Measurements from ENCODE around the gene VPREB1.
"Not testable (repeated sequence)": the region's sequence is repeated elsewhere in the genome, so short reads cannot be mapped to it uniquely, and the experiment has no call there.

VPREB1 gene

DNA sequence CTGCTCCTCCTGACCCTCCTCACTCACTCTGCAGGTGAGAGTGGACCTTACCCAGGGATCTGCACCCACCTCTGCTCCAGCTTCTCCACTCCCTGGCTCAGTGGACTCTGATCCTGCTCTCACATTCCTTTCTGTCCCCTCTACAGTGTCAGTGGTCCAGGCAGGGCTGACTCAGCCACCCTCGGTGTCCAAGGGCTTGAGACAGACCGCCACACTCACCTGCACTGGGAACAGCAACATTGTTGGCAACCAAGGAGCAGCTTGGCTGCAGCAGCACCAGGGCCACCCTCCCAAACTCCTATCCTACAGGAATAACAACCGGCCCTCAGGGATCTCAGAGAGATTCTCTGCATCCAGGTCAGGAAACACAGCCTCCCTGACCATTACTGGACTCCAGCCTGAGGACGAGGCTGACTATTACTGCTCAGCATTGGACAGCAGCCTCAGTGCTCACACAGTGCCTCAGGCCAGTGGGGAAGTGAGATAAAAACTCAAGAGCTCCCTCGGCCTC is 29.7 kb upstream of the VPREB1 start:
- no peak for DNase-seq (ENCODE audit: low read depth)

DNA sequence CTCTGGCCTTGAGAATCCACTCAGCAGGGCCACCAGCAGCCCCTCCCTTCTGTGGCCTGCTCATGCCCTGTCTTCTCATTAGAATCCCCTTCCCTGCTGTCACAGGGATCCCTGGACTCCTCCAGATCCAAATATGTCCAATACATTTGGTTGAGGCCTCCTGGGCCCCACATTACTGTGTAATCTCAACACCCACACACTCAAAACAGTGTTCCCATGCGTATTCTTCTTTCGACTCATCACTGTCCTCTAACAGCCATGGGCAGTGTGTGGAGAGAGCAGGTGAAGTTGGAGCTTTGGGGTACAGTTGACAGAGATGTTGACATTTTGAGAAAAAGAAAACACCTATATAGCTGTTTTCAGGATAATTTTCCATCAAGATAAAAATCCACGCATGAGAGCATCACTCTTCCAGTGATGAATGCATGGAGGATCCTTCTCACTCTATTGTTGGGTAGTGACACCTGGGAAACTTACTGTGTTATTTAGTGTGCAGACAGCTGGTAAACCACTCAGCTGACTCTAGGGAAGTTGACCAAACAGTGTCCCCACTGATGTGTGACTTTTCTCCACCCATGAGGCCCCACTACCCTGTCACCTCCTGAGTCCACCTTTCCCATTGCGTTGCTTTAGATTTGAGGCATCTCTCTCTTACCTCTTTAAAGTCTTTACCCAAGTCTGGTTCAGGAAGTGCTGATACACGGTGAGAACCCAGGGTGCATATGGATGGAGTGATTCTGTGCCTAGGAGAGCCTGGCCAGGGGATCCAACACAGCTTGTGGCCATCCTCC is 28.7 kb upstream of the VPREB1 start:
- no peak for DNase-seq (ENCODE audit: low read depth)

DNA sequence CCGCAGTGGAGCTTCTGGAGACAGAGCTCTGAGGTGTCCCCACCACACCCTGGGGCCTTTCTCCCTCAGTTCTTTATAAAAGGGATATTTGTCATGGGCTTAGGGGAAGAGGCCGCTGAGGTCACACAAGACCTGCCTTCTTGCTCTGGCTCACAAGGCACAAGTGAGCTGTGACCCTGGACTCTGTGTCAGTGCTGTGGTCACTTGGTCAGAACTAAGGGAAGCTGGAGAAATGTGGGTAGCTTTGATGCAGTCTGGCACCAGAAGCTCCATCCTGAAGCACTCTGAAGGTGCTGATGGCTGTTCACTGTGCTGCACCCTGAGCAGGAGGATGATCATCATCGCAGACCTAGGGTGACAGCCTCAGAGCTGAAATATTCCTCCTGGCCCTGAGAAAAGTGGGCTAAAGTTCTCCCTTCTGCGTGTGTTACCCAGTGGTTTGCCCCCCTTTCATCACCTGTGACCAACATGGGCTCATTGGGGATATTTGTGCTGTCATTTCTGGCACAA is 28.1 kb upstream of the VPREB1 start:
- DNase-seq (ENCODE audit: low read depth): no peak

DNA sequence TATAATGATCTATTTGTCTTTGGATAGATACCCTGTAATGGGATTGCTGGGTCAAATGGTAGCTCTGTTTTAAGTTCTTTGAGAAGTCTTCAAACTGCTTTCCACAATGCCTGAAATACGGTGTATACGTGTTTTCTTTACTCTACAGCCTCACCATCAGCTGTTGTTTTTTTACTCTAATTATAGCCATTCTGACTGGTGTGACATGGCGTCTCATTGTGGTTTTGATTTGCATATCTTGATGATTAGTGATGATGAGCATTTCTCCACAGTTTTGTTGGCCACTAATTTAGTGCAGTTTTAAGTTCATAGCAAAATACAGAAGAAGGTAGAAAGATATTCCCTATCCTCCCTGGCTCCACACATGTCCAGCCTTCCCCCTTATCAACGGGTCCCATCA is 26.3 kb upstream of the VPREB1 start:
- no peak for DNase-seq (ENCODE audit: low read depth)

DNA sequence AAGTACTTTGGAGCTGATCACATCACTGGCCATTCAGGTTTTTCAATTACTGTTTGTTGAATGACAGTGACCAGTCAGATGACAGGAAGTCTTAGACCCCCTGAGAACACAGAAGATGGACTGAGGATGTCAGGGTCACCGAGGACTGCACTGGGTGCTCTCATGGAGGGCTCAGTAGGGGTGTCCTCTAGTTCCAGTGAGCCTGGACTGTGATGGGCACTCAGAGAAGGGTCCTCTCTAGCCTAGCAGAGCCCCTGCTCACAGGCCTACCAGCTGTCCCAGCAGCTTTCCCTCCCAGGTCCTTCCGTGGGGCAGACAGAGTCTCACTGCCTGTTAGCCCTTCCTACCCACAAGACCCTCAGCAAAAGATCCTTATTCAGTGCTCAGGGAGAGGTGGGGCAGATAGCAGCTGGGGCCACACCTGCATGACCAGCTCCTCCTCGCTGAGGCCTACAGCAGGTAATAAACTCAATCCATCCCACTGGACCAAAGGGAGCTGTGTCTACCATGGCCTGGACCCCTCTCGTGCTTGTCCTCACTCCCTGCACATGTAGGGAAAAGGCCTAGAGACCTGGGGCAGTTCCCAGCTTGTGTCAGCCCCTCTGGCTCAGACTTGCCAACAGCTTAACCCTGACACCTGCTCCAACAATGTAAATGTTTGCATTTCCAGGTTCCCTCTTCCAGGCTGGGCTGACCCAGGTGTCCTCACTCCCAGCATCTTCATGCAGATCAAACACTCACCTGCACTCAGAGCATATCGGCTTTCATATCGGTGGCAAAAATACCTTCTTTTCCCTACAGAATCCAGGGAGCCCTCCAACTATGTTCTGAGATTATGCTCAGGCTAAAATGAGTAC is 25.2 kb upstream of the VPREB1 start:
- DNase-seq (ENCODE audit: low read depth): no peak

DNA sequence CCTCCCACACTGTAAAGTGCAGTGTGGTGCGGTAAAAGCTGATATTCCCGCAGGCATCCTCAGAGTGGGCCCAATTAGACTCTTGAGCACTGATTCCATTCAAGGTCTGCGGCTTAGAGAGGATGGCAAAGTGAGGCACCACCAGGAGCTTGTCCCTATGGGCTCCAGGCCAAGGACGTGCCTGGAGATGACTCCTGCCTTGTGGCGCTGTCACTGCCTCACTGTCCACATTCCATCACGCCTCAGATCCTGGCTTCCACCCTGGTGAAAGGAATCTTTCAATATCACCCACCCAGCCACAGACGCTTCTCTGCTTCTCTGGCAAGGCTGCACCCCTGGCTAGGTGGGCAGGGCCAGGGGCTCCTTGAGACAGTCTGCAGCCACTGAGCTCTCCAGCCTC is 23.5 kb upstream of the VPREB1 start:
- not testable (repeated sequence) for DNase-seq (ENCODE audit: low read depth)

DNA sequence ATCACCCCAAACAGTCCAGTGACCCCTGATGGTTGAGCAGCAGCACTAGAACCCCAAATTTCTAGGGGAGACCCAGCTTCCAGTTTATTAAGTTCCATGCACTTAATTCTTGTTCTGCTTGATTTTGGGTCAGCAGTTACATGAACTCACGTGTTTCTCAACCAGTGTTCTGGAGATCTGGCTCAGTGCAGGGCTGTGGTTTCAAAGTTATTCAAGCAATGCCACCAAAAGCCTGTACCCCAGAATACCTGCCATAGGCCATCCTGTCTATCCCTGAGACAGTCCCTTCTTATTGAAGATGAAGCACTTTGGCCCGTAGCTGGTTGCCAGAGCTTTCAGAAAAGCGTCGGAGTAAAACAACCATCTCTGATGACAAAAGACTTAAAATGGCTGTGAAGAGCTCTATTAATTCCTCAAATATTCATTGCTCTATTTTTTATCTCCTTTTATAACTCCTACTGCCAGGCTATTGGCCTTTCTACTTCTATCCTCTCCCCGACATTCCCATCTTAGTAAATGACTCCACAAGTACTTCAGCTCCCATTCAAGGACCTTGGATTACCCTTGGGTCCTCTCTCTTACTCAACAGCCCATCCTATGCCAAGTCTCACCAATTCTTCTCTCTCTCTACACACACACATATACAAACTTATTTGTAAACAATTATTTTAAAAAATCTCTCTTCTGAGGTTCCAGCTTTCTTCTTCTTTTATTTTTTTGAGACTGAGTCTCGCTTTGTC is 18.0 kb upstream of the VPREB1 start:
- DNase-seq (ENCODE audit: low read depth): no peak

DNA sequence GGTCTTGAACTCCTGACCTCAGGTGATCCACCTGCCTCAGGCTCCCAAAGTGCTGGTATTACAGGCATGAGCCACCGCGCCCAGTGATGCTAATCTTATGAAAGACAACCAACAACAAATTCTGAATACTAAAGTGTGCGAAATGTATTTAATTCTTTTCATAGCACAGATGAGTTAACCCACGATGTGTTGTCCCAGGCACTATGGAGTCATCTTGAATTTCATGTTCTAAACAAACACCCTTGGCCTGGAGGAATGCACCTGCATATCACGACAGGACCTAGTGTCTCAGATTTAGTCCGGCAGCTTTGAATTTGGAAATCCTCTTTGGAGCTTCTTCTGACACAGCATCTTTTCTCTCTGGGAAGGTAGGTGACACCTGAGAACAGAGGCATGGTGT is 16.2 kb upstream of the VPREB1 start:
- no peak for DNase-seq (ENCODE audit: low read depth)

DNA sequence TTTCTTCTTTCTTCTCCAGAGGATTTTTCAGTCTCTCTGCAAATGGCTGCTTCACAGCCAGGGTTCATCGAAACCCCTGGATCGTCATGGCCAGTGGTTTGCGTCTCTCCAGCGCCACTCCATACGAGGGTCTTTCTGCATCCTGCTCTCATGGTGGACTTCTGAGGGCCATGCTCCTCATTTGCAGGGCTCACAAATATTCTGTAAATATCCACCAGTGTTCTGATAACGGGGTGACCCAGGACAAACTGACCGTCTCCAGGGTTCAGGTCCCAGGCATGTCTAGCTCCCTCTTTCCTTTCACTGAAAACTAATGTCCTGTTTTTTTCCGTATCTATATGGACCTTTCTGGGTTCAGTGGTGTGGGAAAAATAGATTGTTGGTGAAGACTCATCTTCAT is 15.7 kb upstream of the VPREB1 start:
- DNase-seq (ENCODE audit: low read depth): no peak

DNA sequence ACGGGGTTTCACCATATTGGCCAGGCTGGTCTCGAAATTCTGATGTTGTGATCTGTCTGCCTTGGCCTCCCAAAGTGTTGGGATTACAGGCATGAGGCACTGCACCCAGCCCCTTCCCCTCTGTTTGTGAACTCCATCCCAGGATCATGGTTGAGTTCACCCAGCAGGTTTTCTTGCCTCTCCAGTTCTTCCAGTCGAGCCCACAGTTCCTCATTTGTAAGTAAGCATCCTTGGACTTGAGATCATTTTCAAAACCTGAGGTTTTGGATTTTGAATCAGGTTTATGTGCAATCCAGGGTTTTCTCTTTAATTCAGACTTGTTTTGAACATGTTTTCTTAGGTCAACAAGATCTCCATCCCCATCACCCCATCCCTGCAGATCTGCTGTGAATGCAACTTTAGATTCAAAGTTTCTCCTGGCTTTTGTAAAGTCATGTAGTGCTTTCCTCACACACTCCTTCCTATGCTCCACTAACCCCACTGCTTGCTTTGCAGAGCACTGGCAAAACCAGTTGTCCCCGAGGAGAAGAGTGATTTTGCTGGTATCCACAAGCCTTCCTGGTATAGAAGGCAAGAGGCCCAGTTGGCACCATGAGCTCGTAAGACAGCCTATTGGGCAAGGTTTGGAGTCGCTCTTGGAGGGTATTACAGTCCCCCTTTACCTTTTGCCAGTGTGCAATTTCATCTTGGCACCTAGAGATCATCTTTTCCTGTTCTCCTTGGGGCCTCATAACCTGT is 14.7 kb upstream of the VPREB1 start:
- no peak for DNase-seq (ENCODE audit: low read depth)

DNA sequence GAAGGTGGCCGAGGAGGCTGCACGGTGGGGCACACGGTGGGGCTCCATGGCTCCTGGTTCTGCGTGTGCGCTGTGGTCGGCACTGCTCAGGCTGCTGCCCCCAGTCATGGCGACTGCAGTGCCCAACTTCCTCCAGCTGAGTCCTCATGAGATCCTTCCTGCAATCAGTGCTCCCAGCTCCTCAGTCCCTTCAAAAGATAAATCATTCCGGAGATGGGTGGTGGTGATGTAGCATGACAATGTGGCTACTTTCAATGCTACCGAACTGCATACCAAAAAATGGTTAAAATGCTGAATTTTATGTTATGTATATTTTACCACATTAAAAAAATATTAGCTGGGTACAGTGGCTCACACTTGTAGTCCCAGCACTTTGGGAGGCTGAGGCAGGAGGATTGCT is 14.1 kb upstream of the VPREB1 start:
- DNase-seq (ENCODE audit: low read depth): no peak

DNA sequence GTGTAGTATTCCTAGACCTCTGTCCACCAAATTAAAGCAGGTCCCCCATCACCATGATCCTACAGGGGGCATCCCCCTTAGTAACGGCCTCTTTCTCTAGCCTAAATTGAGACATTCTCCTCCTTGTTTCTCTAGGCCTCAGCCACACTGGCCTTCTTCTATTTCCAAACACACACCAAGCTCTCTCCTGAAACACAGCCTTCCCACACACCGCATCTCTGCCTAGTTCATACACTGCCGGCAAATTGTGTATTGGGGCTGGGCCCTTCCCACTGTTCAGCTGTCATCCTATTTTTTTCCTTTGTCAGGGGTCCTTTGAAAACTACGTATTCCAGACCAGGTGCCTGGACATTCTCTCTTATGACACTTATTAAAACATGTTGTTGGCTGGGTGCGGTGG is 11.5 kb upstream of the VPREB1 start:
- no peak for DNase-seq (ENCODE audit: low read depth)

DNA sequence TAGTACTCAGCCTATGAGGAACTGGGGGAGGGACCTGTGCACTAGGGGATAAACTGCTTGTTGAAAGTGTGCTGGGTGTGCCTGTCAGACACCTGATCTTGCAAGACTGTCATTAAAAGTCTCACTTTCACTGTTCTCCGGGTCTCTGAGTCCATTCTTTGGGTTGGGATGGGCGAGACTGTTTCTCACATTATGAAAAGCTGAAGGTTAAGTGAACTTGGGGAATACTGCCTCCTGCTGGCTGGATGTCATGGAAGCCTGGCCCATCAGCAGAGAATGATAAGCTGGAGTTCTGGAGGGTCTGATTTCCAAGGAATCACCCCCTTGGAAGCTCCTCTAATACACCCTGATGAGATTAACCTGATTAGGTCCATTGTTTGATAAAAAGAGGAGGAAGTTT is 9.0 kb upstream of the VPREB1 start:
- peak; percentile 32 for DNase-seq (ENCODE audit: low read depth)

DNA sequence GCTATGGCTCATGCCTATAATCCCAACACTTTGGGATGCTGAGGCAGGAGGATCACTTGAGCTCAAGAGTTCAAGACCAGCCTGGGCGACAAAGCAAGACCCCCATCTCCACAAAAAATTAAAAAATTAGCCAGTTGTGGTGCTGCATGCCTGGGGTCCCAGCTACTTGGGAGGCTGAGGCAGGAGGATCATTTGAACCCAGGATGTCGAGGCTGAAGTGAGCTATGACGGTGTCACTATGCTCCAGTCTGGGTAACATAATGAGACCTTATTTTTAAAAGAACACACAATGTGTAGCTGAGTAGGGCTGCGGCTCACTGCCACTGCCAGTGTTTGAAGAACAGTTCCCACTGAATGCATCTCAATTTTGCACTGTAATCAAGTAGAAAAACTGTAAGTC is 7.1 kb upstream of the VPREB1 start:
- DNase-seq (ENCODE audit: low read depth): no peak

DNA sequence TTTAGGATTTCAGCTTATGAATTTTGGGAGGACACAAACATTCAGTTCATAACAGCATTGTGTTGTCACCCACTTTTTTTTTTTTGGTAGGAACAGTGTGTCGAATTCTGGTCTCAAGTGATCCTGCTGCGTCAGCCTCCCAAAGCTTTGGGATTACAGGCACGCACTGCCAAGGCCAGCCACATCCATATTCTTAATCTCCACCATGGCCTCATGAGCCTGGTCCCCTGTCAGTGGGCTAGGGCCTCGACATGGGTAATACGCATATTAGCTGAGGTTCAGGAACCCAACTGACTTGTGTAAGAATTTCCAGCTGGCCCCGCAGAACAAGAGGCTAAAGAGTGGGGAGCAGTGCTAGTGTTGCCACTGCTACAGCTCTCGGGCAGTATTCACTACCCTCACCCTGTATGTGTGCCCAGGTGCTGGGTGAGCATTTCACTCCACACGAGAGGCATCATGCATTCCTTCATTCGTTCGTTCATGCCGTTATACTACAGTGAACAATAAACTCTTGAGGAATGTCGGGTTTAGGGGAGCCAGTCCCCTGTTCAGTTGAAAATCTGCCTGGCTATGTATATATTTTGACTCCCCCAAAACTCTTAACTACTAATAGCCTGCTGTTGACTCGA is 5.2 kb upstream of the VPREB1 start:
- DNase-seq (ENCODE audit: low read depth): no peak

DNA sequence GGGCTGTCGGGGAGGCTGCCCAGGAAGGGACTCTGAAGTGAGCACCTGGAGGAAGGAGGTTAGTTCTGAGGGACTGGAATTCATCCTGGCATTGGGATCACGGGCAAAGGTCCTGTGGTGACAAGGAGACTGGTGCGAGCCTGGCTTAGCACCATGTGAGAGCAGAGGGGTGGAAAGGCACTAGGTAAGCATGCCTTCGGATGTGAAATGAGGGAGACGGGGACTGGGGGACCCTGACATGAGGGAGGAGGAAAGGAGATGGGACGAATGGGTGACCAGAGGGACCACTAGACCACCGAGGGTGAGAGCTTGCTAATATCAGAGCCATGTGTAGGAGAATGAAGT is 3.1 kb upstream of the VPREB1 start:
- no peak for DNase-seq (ENCODE audit: low read depth)

DNA sequence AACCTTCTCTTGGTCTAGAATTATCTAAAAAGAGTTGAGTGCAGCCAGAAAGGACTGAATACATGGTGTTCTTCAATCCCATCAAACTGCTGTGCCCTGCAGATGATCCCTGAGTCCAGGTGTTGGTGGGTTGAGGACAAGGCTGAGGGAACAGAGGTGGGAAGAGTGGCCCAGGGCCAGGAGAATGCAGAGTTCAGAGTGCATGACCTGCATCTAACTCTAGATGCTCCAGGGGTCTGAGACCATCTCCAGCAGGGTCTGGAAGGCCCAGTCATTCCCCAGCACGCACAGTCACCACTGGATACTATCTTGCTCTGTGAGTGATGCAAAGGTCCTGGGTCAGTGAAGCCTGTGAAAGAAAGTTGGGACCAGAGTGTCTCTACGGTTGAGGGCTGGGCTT is 2.1 kb upstream of the VPREB1 start:
- DNase-seq (ENCODE audit: low read depth): no peak

DNA sequence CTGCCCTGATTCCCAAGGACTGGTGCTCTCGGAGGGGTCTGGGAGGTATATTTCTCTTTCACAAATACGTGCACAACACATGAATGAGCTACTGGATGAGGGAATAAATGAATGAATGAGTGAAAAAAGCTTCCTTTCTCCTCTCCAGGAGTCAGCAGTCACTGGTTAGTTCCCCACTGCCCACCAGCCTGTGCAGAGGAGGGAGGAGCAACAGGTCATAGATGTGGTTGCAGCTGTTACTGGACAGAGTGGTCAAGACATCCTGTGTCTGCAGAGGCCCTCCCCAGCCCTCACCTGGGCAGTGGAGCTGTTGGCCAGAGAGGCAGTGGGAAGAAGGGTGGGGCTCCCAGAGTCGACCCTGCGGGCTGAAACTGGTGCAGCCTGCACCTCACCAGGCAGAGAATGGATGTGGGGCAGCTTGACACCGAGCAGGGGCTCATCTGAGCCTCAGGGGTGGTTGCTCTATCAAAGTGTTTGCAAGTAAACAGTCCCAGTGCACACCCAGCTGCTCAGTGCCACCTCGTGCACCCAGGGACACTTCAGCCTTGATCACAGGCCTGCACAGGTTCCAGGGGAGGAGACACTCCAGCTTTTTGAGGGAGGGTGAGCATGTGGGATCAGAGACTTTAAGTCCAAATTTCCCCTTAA is 1.4 kb upstream of the VPREB1 start:
- DNase-seq (ENCODE audit: low read depth): no peak

DNA sequence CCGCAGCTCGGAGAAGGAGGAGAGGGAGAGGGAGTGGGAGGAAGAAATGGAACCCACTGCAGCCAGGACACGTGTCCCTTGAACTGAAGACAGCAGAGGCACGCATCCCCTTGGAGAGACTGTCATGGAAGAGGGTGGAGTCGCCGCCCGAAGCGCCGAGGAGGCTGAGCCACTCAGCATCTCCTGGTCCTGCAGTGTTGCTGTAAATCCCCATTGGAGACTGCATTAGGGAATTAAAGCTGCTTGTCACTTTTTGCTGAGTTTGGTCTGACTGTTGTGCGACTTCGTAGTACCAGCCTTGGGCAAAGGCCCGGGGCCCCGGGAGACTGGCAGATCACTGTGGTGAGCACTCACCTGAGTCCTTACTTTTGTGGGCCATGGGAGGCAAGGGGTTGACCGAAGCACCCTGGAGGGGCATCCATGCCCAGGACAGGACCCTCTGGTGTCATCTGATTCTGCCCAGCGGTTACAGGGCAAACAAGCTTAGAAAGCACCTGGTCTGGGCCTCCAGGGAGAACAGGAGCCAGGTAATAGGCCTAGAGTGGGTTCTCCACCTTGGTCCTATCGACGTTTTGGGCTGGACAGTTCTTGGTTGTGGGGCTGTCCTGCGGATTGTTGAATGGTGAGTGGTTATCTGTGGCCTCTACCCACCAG is 797 bp downstream of the VPREB1 start:
- DNase-seq (ENCODE audit: low read depth): no peak

DNA sequence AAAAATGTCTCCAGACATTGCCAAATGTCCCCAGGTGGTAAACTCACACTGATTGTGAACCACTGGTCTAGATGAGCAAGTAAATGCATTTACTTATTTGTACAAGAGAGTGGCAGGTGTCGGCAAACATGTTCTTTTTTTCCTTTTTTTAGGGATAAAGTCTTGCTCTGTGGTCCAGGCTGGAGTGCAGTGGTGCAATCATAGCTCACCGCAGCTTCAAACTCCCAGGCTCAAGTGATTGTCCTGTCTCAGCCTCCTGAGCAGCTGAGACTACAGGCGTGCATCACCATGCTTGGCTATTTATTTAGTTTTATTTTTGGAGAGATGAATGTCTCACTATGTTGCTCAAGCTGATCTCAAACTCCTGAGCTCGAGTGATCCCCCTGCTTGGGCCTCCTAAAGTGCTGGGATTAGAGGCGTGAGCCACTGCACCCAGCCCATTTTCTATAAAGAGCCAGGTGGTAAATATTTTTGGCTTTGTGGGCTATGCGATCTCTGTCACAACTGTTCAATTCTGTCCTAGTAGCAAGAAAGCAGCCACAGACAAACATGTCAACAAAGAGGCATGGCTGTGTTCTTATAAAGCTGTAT is 1.4 kb downstream of the VPREB1 start:
- DNase-seq (ENCODE audit: low read depth): no peak

Measured in stimulated activated CD8-positive, alpha-beta memory T cell treated with anti-CD3 and anti-CD28 coated beads, Interleukin-12 subunit alpha, Interleukin-12 subunit beta, amount 100 ng/mL, for 1 hour (primary cell).